HL-60/S4 treated with retinoic acid at 250 ng/mL for 4 days and 3 days (cell line): ENCODE results near the gene TRAPPC4.

ENCODE experiments used
- in situ Hi-C: fragments of 300-500 bp; cut with MboI; formaldehyde crosslinking; loops from 2 replicates; pipeline ENCODE4 v1.7.0; 2022; ENCODE audit warnings: low sequenced_read_pairs

The TRAPPC4 gene

GRCh38 chr11:119061256-119061655, 42.7 kb downstream of the TRAPPC4 start:
- in situ Hi-C loops = no loop called here

DNA sequence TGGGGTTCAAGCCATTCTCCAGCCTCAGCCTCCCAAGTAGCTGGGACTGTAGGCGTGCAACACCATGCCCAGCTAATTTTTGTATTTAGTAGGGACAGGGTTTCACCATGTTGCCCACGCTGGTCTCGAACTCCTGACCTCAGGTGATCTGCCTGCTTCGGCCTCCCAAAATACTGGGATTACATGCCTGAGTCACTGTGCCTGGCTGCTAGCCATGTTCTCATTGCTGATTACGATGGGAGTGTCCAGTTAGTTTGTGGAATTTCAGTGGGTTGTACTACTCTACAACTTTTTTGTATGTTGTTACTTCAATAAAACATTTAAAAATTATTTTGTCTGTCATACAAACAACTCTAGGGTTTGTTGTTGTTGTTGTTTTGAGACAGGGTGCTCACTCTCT, 44.2 kb downstream of the TRAPPC4 start:
- in situ Hi-C loops = no loop called here

GRCh38 chr11:119065369-119065768, 46.8 kb downstream of the TRAPPC4 start:
- in situ Hi-C loops = no loop called here

DNA sequence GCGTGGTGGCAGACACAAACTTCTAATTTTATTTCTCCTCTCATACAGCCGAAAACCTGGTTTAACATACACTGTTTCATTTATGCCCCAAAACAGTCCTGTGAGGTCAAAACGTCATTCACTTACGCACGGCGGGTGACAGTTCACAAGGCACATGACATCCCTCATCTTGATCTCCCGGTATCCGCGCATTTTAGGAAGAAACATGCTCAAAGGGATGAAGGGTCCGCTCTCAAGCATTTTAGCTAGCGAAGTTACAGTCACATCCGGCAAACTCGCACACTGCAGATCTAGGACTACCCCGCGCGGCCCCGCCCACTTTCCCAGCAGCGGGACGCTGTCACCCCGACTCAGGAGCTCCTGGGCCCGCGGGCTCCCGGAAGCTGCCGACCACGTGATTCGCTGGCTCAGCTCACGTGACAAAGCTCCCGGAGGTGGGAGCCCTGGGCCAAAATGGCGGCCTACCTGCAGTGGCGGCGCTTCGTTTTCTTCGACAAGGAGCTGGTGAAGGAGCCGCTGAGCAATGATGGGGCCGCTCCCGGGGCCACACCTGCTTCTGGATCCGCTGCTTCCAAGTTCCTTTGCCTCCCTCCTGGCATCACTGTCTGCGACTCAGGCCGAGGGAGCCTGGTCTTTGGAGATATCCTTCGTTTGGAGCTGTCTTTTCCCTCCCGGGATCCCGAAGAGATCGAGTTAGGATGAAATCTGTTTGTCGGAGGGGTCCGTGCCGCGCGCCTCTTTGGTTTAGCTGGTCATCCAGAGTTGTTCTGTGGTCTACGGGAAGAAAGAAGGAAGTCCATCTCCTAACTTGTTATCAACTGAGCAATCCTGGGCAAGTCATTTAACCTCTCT, 49.0 kb downstream of the TRAPPC4 start, which contains the start of gene VPS11:
Gene VPS11 (plus strand): TSS at position 448 of the 852 bp plus-strand sequence. CDS start 6 bp downstream, at position 454.
- in situ Hi-C loops = no loop called here
